K562 (cell line): ENCODE data around the gene VPS13D. TPM values are rescaled to one million over a fixed set of nuclear protein-coding genes. Genes with fewer than 3 reads are reported as not detected.

Source experiments
- ATAC-seq: fragments of 200-7000 bp; cut with Tn5 transposase; 3 replicates; pipeline ENCODE4 v1.9.1; 2020; ENCODE audit warnings: moderate library complexity
- BruUV-seq: library from RNA; stranded (reverse); fragments of 400-500 nt; replicated peaks from 2 replicates; lab custom pipeline; 2021; lab: Mats Ljungman, UMichigan
- CTCF ChIA-PET: fragments of 300-600 bp; formaldehyde crosslinking; extraction: SDS; loops from one replicate; lab custom pipeline; 2021; ENCODE audit warnings: low intra/inter-chr PET ratio; lab: Yijun Ruan, JAX
- POLR2A ChIA-PET: fragments of 300-600, 350-650 bp; sonication (Branson Sonifier 250); formaldehyde crosslinking; extraction: SDS; loops from one replicate; lab custom pipeline; 2021; ENCODE audit warnings: antibody characterized with exemption, inconsistent platforms; lab: Yijun Ruan, JAX
- DNase-seq, 4 experiments: peaks; one replicate each; pipeline versions ENCODE4 v3.0.0 to v3.0.0-alpha.2; 2011 to 2018; ENCODE audit warnings: low spot score in 3 of 4, mixed read lengths in 3 of 4; ENCODE audit errors: extremely low read depth in 1 of 4
- FAIRE-seq: peaks from 2 replicates; lab custom pipeline; 2011; peaks lifted over from hg19 to GRCh38; lab: Jason Lieb, UNC
- H2AFZ ChIP-seq: 2 replicates; pipeline ENCODE4 v1.6.0; 2011; ENCODE audit warnings: low read depth, low read length, control low read depth, inconsistent platforms
- H3K27ac ChIP-seq: fragments of 200-600 bp; 3 replicates; pipeline ENCODE4 v1.8.0; 2011; ENCODE audit warnings: low read depth, mild to moderate bottlenecking, control low read depth, inconsistent platforms, low read length, moderate library complexity, mixed read lengths; ENCODE audit errors: extremely low read depth
- H3K27me3 ChIP-seq, 2 experiments: fragments of 300-600 bp in 1 of 2; 2 replicates in 1 of 2; 3 replicates in 1 of 2; pipeline versions ENCODE4 v1.6.0 to v1.8.0; 2011; ENCODE audit warnings: inconsistent platforms in 2 of 2, low read length in 2 of 2, mild to moderate bottlenecking in 1 of 2, mixed read lengths in 1 of 2, moderate library complexity in 1 of 2; ENCODE audit not compliant: control insufficient read depth in 2 of 2, insufficient read depth in 2 of 2
- H3K36me3 ChIP-seq: fragments of 300-600 bp; 3 replicates; pipeline ENCODE4 v1.8.0; 2011; ENCODE audit warnings: mild to moderate bottlenecking, low read length, inconsistent platforms; ENCODE audit not compliant: control insufficient read depth, insufficient read depth
- H3K4me1 ChIP-seq, 2 experiments: fragments of 200-600 bp in 1 of 2; replicated peaks in 1 of 2; 2 replicates in 1 of 2; 3 replicates in 1 of 2; pipeline versions ENCODE4 v1.5.1 to v1.8.0; 2011; ENCODE audit warnings: inconsistent platforms in 2 of 2, low read length in 2 of 2, mild to moderate bottlenecking in 1 of 2, mixed read lengths in 1 of 2, moderate library complexity in 1 of 2; ENCODE audit not compliant: control insufficient read depth in 2 of 2, insufficient read depth in 2 of 2
- H3K4me2 ChIP-seq: 2 replicates; pipeline ENCODE4 v1.6.1; 2011; ENCODE audit warnings: low read length, control low read depth, inconsistent platforms, mixed read lengths; ENCODE audit not compliant: insufficient read depth
- H3K4me3 ChIP-seq: fragments of 200-600 bp; sonication (generic), shearing (Covaris generic); 2 replicates; pipeline ENCODE4 v1.5.1; 2016; ENCODE audit warnings: control low read depth, inconsistent platforms
- H3K79me2 ChIP-seq: fragments of 200-600 bp; 3 replicates; pipeline ENCODE4 v1.8.0; 2011; ENCODE audit warnings: low read length, inconsistent platforms; ENCODE audit not compliant: control insufficient read depth, insufficient read depth
- H3K9ac ChIP-seq, 2 experiments: 2 replicates each; pipeline versions ENCODE4 v1.6.0 to v1.6.1; 2011; ENCODE audit warnings: low read depth in 2 of 2, low read length in 2 of 2, control low read depth in 1 of 2, inconsistent platforms in 1 of 2, mild to moderate bottlenecking in 1 of 2, mixed read lengths in 1 of 2; ENCODE audit not compliant: insufficient read depth in 1 of 2
- H3K9me1 ChIP-seq: one replicate; pipeline ENCODE4 v1.6.0; 2011; ENCODE audit warnings: inconsistent platforms, mild to moderate bottlenecking, low read length, moderate library complexity; ENCODE audit not compliant: control insufficient read depth, insufficient read depth
- H3K9me3 ChIP-seq: replicated peaks from 2 replicates; pipeline ENCODE4 v1.5.1; 2011; ENCODE audit warnings: low read depth, low read length, inconsistent platforms; ENCODE audit not compliant: control insufficient read depth, insufficient read depth
- H4K20me1 ChIP-seq: replicated peaks from 2 replicates; pipeline ENCODE4 v1.6.1; 2011; ENCODE audit warnings: low read length, inconsistent platforms, mixed read lengths; ENCODE audit not compliant: control insufficient read depth, insufficient read depth
- CCAR2 ChIP-seq: fragments of 200-400 bp; formaldehyde crosslinking; IDR thresholded peaks from 2 replicates; pipeline ENCODE4 v1.6.1; 2017; ENCODE audit warnings: mild to moderate bottlenecking, low read depth, low read length
- HNRNPK ChIP-seq: fragments of 200-400 bp; formaldehyde crosslinking; IDR thresholded peaks from one replicate; pipeline ENCODE4 v1.6.1; 2018; ENCODE audit warnings: mild to moderate bottlenecking, low read depth, low read length; ENCODE audit not compliant: poor library complexity, severe bottlenecking
- MEIS2 ChIP-seq: fragments of 450-650 bp; IDR thresholded peaks from 2 replicates; pipeline ENCODE4 v1.6.1; 2014; ENCODE audit warnings: mild to moderate bottlenecking; ENCODE audit not compliant: partially characterized antibody
- NR2C1 ChIP-seq, 2 experiments: fragments of 450-650 bp; IDR thresholded peaks; 2 replicates each; pipeline ENCODE4 v1.6.1; 2017; ENCODE audit warnings: mild to moderate bottlenecking in 2 of 2, antibody characterized with exemption in 1 of 2, inconsistent platforms in 1 of 2, missing compliant biosample characterization in 1 of 2, missing genetic modification characterization in 1 of 2
- SLC30A9 ChIP-seq: fragments of 250-450 bp; sonication (Bioruptor Pico); IDR thresholded peaks from 2 replicates; pipeline ENCODE4 v1.8.0; 2022; ENCODE audit warnings: mild to moderate bottlenecking, moderate library complexity
- TRIM24 ChIP-seq, 2 experiments: fragments of 450-650 bp; IDR thresholded peaks; 2 replicates each; pipeline ENCODE4 v1.6.1; 2016
- ZBTB1 ChIP-seq: sonication (generic); formaldehyde crosslinking; IDR thresholded peaks from 2 replicates; pipeline ENCODE4 v1.8.1; 2023; ENCODE audit warnings: missing genetic modification reagents, low read depth, mild to moderate bottlenecking, borderline replicate concordance
- ZC3H4 ChIP-seq: sonication (generic); formaldehyde crosslinking; IDR thresholded peaks from 2 replicates; pipeline ENCODE4 v1.9.0; 2021; ENCODE audit warnings: missing genetic modification reagents, borderline replicate concordance
- ZNF165 ChIP-seq: fragments of 250-450 bp; sonication (Bioruptor Pico); IDR thresholded peaks from 2 replicates; pipeline ENCODE4 v1.4.0; 2020; ENCODE audit warnings: borderline replicate concordance
- ZNF175 ChIP-seq: fragments of 200-800 bp; sonication (Bioruptor generic); IDR thresholded peaks from 2 replicates; pipeline ENCODE4 v1.6.1; 2016; ENCODE audit warnings: low read depth, mild to moderate bottlenecking, missing genetic modification characterization, missing compliant biosample characterization
- WGBS: fragments of 100-300 bp; shearing (Covaris generic); methylation state at CpG from one replicate; pipeline ENCODE4 v1.1.6; 2016; ENCODE audit warnings: low coverage, mixed read lengths; ENCODE audit not compliant: insufficient coverage; ENCODE audit errors: missing lambda C conversion rate; 5-methylcytosine and 5-hydroxymethylcytosine counted together
- in situ Hi-C: fragments of 300-500 bp; cut with MboI; formaldehyde crosslinking; loops from 4 replicates; pipeline ENCODE4 v1.15.0; 2018; ENCODE audit warnings: inconsistent platforms, mixed read lengths
- intact Hi-C: fragments of 100-400 bp; cut with micrococcal nuclease; formaldehyde crosslinking; loops from 2 replicates; pipeline ENCODE4 v1.14.2; 2022
- polyA plus RNA-seq, 8 experiments: library from polyadenylated mRNA; depleted of rRNA in 4 of 8; stranded (reverse) in 5 of 8; unstranded in 3 of 8; fragments of >200 nt; fragmentation: Nextera tagmentation in 2 of 8; fragmentation: Illumina TruSeq in 1 of 8; extraction: Ambion mirVana in 2 of 8; extraction: Trizol in 1 of 8; gene quantifications; 2 replicates each; pipeline versions ENCODE4 v1.2.1 to v1.2.3, GENCODE V29; 2011 to 2014; ENCODE audit warnings: inconsistent platforms in 1 of 8, missing spikeins in 1 of 8
- total RNA-seq, 7 experiments: library from RNA; depleted of rRNA in 6 of 7; stranded (reverse); fragments of >200 nt in 6 of 7; fragmentation: Illumina TruSeq in 2 of 7; extraction: Trizol in 2 of 7; gene quantifications; 2 replicates each; pipeline versions ENCODE4 v1.2.1 to v1.2.3, GENCODE V29; 2011 to 2021; ENCODE audit warnings: low replicate concordance in 1 of 7

The VPS13D gene
- total and polyA plus RNA-seq, 9 of the 15 experiments (the other 6 are each of a cell fraction or from before 2014, with no cell fraction given) = 6.1 to 51.5 (median 38.5) TPM

DNA sequence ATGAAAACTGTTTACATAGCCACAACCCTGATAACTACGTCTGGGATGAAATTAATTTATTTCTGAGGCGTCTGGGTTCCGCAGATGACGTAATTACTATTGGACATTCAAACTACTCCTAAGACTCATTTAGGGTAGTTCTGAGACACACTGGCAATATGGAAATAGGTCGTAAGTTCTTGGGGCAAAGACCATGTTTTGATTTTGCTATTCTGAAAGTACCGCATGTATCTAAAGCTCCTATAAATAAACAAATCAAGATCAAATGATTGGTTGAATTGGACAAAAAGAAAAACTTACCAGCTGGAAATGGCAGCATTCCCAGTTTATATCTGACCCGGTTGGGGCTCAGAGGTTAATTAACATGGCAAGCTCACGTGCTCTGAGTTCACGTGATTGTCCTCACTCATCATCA is 313.9 kb downstream of the VPS13D start:
- POLR2A ChIA-PET = no interaction called here
- intact Hi-C loops = no loop called here
- Histone ChIP-seq H3K79me2 (no peaks in the 10 kb centered on the region), H3K27ac (no peak overlapping the region), H3K9me3 (no peaks in the 10 kb centered on the region), H3K4me3 (no peak overlapping the region), H3K27me3 (no peaks in the 10 kb centered on the region), H3K36me3 (no peaks in the 10 kb centered on the region), H3K4me1 (peaks cover 20 to 40% of the 10 kb centered on the region in 2 experiments), H2AFZ (no peak overlapping the region), H4K20me1 (no peaks in the 10 kb centered on the region), H3K9me1 (no peaks in the 10 kb centered on the region), H3K4me2 (no peak overlapping the region), H3K9ac (no peak overlapping the region)
- FAIRE-seq = no peak
- no peak for ATAC-seq
- no TSS peak for BruUV-seq
- no peak for DNase-seq
- CTCF ChIA-PET = no interaction called here
- WGBS = 80% methylated on average over 9 of the region's 9 CpGs
- TF ChIP-seq ZNF165 (CRISPR knock-in tag) = no peak
- no peak for TF ChIP-seq HNRNPK
- no peak for TF ChIP-seq MEIS2
- no peak for TF ChIP-seq ZNF175 (CRISPR knock-in tag)
- no peak for TF ChIP-seq ZBTB1 (CRISPR knock-in tag)
- no peak for TF ChIP-seq NR2C1 (IDR thresholded peaks at IDR 0.05)
- TF ChIP-seq NR2C1 (tag; IDR thresholded peaks at IDR 0.05) = no peak
- TF ChIP-seq ZC3H4 (CRISPR knock-in tag) = no peak
- no peak for TF ChIP-seq CCAR2
- no peak for TF ChIP-seq SLC30A9 (CRISPR knock-in tag)
- no peak for TF ChIP-seq TRIM24 (IDR thresholded peaks at IDR 0.05)
- in situ Hi-C loops = no loop called here
